Suprapubic skin (tissue), 4 donors: ENCODE results near the gene NAT14.

ENCODE experiments used
- POLR2A ChIP-seq, 2 donors: fragments of 450-650 bp; IDR thresholded peaks; one replicate each; pipeline ENCODE4 v1.6.1; 2017; ENCODE audit warnings: antibody characterized with exemption in 2 of 2, mild to moderate bottlenecking in 2 of 2, moderate library complexity in 2 of 2
- POLR2AphosphoS5 ChIP-seq, 3 donors: sonication (generic); formaldehyde crosslinking; IDR thresholded peaks; one replicate each; pipeline ENCODE4 v1.6.1; 2017; ENCODE audit warnings: antibody characterized with exemption in 3 of 3

DNA sequence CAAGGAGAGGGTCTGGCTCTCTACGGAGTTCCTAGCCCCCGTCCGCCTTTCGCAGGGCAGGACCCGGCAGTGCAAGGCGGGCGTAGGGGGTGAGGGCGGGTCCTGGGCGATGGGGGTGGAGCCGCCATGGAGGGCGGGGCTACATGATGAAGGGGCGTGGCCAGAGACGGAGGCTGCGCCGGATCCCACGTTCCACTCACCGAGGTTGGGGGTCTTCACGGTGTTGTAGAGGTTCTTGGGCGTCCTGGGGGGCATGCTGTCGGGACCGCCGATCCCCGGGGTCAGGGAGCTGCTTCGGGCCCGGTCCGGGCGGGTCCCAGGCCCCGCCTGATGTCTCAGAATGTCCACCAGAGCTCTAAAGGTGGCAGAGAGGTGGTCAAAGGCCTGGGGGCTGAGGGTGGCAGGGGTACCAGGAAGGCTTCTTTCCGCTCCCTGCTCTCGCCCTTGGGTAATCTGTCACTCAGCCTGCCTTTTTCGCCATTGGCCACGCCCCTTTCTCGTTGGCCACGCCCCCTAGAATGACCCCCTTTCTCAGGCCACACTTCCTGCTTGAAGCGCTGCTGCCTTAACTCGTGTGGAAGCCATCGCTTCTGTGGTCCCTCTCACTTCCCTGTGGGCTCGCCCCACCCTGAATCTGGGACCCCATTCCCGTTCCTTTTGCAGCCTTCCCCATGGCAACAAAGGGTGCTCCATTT, 44.4 kb upstream of the NAT14 start:
- TF ChIP-seq POLR2AphosphoS5 (IDR thresholded peaks at IDR 0.05): no peak
- no peak for TF ChIP-seq POLR2A (IDR thresholded peaks at IDR 0.05)
